GM15510 (cell line): ENCODE results near the gene FYN.
A peak's percentile ranks its signal among the peaks of the same experiment; 100 is the strongest.

ENCODE experiments used
- POLR2A ChIP-seq: IDR thresholded peaks from 3 replicates; pipeline ENCODE4 v1.6.1; 2011; ENCODE audit warnings: borderline replicate concordance; ENCODE audit not compliant: insufficient read length; ENCODE audit errors: extremely low read depth

Gene FYN

DNA sequence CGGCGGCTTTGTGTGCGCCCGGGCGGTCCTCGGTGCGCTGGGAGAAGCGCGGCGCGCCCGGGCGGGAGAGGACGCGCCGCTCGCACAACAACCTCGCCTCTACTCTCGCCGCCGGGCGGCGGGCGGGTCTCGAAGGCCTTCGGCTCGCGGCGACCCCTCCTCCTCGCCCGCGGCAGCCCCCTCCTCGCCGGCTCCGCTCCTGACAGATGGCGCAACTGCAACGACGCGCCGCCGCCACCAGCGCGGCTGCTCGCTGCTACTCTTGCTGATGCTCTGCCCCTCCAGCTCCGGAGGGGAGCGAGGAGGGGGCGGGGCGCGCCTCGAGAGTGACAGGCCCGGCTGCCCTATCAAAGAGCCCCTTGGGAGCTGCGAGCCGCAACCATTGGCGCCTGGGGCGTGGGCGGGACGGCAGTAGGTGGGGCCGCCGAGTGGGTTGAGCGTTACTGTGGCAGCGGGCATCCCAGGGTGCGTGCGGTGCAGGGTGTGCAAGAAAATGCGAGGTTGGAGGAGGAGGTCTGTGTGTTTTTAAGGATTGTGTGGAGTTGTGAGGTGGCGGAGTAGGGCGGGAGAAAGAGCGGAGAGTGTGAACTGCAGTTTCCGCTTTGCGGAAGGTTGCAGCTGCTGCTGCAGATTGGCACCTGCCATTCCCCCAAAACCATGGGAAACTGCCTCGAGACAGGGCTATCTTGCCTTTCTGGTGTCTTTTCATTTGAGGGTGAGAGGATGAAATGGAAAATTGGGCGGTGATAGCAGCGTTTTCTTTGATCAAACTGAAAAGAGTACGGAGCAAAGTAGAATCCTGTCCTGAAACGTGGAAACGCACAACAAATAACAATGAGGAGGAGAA lies at the start of gene FYN:
TSS of gene FYN (minus strand) at position 275 of the 847 bp plus-strand sequence. CDS start 153,401 bp downstream, outside the sequence.
- peak; percentile 54 for TF ChIP-seq POLR2A

DNA sequence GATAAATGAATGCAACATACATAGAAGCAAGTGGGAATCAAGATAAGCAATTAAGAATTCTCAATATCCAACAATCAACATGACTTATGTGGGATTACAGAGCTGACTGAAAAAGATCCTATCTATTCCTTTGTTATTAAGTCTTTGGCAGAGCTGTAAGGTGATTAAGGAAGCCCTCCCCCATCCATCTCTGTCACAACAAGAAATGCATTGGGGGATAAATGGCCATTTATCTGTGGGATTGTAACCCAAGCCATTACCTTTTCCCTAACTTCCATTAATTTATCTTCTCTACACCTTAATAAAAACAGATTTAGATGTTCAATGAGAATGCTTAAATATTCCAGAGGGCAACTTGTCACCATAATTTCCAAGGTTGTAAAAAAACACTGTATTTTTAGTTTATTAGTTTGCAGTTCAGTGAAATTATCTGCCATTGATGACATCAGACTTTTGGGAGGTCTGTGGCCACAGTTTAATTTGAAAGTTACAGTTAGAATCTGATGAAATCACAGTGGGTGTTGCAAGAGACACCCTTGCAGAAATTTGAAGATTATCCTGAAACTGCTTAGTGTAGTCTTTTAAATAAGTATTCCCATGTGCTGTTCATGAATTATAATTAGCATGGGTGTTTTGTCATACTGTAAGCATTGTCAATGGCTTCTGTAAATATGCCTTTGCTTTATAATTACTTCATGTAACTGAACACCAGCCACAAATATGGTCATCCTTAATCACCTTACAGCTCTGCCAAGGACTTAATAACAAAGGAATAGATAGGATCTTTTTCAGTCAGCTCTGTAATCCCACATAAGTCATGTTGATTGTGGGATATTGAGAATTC lies 49.4 kb upstream of the FYN start:
- TF ChIP-seq POLR2A = no peak

DNA sequence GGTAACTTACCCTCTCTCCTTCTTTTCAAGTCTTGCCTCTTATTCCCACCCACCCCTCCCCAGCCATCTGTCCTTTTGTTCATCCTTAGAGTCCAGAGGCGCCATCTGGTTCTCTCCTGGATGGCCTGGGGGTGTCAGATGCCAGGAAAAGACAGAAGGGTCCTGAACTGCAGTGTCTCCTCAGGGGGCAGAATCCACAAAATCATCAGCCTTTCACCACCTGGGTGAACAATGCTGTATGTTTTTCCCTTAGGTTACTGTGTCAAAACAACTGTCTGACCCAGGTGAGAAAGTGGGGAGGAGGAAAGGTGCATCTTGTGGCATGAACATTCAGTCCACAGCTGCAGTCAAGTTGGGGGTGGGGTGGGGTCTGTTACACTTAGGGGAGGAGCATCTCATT lies 47.9 kb upstream of the FYN start:
- no peak for TF ChIP-seq POLR2A

GRCh38 chr6:111920578-111920977 lies 47.3 kb upstream of the FYN start:
- no peak for TF ChIP-seq POLR2A

- no peak for TF ChIP-seq POLR2A
Observed at GRCh38 chr6:111918825-111919224, 45.6 kb upstream of the FYN start.

- no peak for TF ChIP-seq POLR2A
Observed at GRCh38 chr6:111916747-111917146, 43.5 kb upstream of the FYN start.

DNA sequence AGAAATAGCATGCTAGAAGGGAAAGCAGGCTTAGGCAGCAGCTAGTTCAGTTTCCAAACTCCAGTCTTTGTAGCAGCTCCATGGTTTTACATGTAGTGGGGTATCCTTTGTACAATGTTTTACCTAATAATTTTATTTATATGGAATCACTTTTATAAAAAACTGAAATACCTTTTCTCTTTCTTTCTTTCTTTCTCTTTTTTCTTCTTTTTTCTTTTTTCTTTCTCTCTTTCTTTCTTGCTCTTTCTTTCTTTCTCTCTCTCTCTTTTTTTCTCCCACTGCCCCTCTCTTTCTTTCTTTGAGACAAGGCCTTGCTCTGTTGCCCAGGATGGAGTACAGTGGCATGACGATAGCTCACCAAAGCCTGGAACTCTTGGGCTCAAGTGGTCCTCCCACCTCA lies 41.4 kb upstream of the FYN start:
- TF ChIP-seq POLR2A = no peak

DNA sequence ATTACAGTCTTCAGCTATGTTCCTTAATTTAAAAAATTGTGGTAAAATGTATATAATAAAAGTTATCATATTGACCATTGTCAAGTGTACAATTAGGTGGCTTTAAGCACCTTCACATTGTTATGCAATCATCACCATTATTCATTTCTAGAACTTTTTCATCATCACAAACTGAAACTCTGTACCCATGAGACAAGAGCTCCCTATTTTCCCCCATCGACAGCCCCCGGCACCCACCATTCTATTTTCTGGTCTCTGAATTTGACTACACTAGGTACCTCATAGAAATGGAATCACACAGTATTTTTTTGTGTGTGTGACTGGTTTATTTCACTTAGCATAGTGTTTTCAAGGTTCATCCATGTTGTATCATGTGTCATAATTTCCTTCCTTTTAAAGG lies 39.7 kb upstream of the FYN start:
- TF ChIP-seq POLR2A = no peak

- TF ChIP-seq POLR2A = no peak
Observed at GRCh38 chr6:111911428-111911827, 38.2 kb upstream of the FYN start.

GRCh38 chr6:111909238-111909637 lies 36.0 kb upstream of the FYN start:
- TF ChIP-seq POLR2A = no peak

DNA sequence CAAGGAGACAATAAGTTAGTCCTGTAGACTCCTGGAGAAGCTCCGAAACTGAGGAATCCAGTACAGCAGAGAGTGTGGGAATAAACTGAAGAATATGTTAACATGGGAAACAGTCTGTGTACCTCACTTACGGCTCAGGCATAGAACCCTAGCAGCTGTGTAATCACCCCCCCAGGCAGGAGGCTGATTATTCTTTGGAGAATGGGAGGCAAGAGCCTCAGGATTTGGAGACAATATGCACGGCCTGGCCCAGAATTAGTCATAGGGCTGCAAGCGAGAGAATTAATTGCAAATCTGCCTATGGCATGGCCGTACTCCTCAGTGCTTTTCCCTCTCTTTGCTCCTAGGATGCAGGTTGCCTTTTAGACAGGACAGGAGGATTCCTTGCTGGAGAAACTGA lies 27.5 kb upstream of the FYN start:
- no peak for TF ChIP-seq POLR2A

DNA sequence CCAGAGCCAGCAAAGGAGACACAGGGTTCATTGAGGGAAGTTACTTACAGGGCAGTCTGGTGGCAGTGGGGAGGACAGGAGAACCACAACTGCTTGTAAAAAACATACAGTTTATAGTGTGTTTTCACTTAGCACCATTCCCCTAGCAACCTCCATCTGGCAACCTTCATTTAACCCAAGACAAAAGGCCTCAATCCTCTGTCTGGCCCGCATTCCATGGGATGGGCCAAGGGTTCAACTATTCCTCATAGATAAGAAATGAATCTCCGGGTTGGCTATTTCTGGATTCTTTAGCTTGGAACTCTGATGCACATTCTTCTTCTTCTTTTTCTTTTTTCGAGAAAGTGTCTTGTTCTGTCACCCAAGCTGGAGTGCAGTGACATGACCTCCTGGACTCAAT lies 26.3 kb upstream of the FYN start:
- TF ChIP-seq POLR2A = no peak

GRCh38 chr6:111898452-111898851 lies 25.2 kb upstream of the FYN start:
- TF ChIP-seq POLR2A = no peak

DNA sequence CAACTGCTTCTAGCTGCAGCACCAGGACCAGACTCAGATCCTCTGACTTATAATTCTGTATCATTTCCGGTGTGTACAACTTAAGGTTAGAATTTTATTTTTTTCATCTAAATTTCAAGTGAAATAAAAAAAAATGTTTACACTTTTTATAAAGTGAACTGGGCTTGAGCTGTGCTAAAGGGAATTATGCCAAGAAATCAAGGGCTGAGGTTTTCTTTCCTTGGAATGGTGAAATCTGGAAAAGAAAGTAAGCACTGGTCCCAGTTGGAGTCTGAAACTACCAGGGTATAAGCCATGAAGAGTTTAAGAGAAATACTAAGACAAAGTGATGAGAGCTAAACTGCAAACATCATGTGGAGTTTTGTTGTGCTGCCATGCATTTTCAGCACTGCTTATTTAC lies 21.7 kb upstream of the FYN start:
- no peak for TF ChIP-seq POLR2A

- no peak for TF ChIP-seq POLR2A
Observed at GRCh38 chr6:111894272-111894671, 21.0 kb upstream of the FYN start.

- no peak for TF ChIP-seq POLR2A
Observed at GRCh38 chr6:111892431-111892830, 19.2 kb upstream of the FYN start.
